ENCODE results near the gene CCNB1. TPM values are rescaled to one million over a fixed set of nuclear protein-coding genes. Genes with fewer than 3 reads are reported as not detected.

Gene CCNB1
- total RNA-seq (2021; ENCODE audit: unreplicated experiment): 262 TPM
- 126 TPM for polyA plus RNA-seq (2012; ENCODE audit: insufficient read length)
- percentile 97 among the genes with signal in this experiment for Bru-seq, nascent RNA
- percentile 98 among the genes with signal in this experiment for BruChase-seq, experiment 1, labeled RNA remaining after a 2-hour chase
- percentile 99 among the genes with signal in this experiment for BruChase-seq, experiment 2, labeled RNA remaining after a 6-hour chase
- long read RNA-seq, transcript CCNB1-201 (9 exons, 2,169 nt): major isoform, 665 of 759 reads
- long read RNA-seq, partial matches to known transcripts: 9 of 759 reads
- long read RNA-seq, other reads (novel, unspliced or antisense): 79 of 759 reads

DNA sequence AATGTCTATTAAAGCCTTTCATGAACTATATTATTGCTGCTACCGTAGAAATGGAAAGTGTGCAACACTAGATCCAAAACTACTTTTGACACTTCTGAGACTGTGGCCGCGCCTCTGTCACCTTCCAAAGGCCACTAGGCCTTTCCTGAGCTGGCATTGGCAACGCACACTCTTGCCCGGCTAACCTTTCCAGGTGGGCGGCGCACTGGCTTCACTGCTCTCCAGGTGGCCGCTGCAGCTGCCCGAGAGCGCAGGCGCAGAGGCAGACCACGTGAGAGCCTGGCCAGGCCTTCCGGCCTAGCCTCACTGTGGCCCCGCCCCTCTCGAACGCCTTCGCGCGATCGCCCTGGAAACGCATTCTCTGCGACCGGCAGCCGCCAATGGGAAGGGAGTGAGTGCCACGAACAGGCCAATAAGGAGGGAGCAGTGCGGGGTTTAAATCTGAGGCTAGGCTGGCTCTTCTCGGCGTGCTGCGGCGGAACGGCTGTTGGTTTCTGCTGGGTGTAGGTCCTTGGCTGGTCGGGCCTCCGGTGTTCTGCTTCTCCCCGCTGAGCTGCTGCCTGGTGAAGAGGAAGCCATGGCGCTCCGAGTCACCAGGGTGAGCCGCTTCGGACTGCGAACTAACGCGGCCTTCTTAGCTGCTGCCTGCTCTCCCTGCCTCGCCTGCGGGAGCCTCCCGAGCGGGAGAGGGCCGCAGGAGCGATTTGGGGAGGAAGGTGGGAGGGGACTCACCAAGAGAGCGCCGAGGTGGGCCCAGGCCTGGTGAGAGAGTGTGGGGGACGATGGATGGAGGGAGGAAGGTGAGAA is at the start of gene CCNB1:
Gene CCNB1, plus strand, starts transcription at position 465 of the 807 bp plus-strand sequence. Its CDS starts 113 bp downstream, at position 578.
- Histone ChIP-seq H3K4me3 (ENCODE audit: low read depth in 2 of 2, low read length in 2 of 2) (peak within 1 kb of the TSS; percentile 92 to 94), H3K9me3 (ENCODE audit: control insufficient read depth, insufficient read depth, low read depth, low read length) (no peaks in the 10 kb centered on the region), H3K27me3 (ENCODE audit: control insufficient read depth, insufficient read depth, low read length) (no peaks in the 10 kb centered on the region), H3K4me1 (ENCODE audit: control insufficient read depth, insufficient read depth, low read length) (peaks cover 20% of the 10 kb centered on the region), H3K36me3 (ENCODE audit: control insufficient read depth, insufficient read depth, low read length) (peaks cover 32% of the 10 kb centered on the region), H3K27ac (ENCODE audit: low read length) (peak within 1 kb of the TSS; percentile 96)
- in situ Hi-C loops (cut with HindIII; ENCODE audit: low pct_unique_long_range_greater_than_20kb, low sequenced_read_pairs): no loop called here
- BruUV-seq (replicated peaks): no TSS peak
- TF ChIP-seq, protein P1, sequence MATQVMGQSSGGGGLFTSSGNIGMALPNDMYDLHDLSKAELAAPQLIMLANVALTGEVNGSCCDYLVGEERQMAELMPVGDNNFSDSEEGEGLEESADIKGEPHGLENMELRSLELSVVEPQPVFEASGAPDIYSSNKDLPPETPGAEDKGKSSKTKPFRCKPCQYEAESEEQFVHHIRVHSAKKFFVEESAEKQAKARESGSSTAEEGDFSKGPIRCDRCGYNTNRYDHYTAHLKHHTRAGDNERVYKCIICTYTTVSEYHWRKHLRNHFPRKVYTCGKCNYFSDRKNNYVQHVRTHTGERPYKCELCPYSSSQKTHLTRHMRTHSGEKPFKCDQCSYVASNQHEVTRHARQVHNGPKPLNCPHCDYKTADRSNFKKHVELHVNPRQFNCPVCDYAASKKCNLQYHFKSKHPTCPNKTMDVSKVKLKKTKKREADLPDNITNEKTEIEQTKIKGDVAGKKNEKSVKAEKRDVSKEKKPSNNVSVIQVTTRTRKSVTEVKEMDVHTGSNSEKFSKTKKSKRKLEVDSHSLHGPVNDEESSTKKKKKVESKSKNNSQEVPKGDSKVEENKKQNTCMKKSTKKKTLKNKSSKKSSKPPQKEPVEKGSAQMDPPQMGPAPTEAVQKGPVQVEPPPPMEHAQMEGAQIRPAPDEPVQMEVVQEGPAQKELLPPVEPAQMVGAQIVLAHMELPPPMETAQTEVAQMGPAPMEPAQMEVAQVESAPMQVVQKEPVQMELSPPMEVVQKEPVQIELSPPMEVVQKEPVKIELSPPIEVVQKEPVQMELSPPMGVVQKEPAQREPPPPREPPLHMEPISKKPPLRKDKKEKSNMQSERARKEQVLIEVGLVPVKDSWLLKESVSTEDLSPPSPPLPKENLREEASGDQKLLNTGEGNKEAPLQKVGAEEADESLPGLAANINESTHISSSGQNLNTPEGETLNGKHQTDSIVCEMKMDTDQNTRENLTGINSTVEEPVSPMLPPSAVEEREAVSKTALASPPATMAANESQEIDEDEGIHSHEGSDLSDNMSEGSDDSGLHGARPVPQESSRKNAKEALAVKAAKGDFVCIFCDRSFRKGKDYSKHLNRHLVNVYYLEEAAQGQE (IDR thresholded peaks at IDR 0.05; ENCODE audit: insufficient read depth in 1 of 2, low read depth in 2 of 2, low read length in 1 of 2): no peak
- TF ChIP-seq, protein P2, sequence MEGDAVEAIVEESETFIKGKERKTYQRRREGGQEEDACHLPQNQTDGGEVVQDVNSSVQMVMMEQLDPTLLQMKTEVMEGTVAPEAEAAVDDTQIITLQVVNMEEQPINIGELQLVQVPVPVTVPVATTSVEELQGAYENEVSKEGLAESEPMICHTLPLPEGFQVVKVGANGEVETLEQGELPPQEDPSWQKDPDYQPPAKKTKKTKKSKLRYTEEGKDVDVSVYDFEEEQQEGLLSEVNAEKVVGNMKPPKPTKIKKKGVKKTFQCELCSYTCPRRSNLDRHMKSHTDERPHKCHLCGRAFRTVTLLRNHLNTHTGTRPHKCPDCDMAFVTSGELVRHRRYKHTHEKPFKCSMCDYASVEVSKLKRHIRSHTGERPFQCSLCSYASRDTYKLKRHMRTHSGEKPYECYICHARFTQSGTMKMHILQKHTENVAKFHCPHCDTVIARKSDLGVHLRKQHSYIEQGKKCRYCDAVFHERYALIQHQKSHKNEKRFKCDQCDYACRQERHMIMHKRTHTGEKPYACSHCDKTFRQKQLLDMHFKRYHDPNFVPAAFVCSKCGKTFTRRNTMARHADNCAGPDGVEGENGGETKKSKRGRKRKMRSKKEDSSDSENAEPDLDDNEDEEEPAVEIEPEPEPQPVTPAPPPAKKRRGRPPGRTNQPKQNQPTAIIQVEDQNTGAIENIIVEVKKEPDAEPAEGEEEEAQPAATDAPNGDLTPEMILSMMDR (IDR thresholded peaks at IDR 0.05): no peak
- TF ChIP-seq SIN3A (IDR thresholded peaks at IDR 0.05; ENCODE audit: borderline replicate concordance, insufficient read depth, low read depth, low read length) (peak; percentile 99), POLR2AphosphoS5 (IDR thresholded peaks at IDR 0.05; ENCODE audit: low read depth, low read length) (peak; percentile 93), TCF7L2 (IDR thresholded peaks at IDR 0.05; ENCODE audit: low read depth, low read length) (no peak)
- intact Hi-C loops (cut with micrococcal nuclease; ENCODE audit: unreplicated experiment): no loop called here
- ChIA-PET POLR2A (interaction anchor here (0.6 to 1.2 kb wide), 3 partner anchors 8 to 41 kb away, joined by 3 to 25 read pairs (median 8); no protein-coding TSS in a partner anchor), CTCF (no interaction called here)
- peak; percentile 90 for DNase-seq (ENCODE audit: low read depth, low spot score)
- ATAC-seq: peak; percentile 99

DNA sequence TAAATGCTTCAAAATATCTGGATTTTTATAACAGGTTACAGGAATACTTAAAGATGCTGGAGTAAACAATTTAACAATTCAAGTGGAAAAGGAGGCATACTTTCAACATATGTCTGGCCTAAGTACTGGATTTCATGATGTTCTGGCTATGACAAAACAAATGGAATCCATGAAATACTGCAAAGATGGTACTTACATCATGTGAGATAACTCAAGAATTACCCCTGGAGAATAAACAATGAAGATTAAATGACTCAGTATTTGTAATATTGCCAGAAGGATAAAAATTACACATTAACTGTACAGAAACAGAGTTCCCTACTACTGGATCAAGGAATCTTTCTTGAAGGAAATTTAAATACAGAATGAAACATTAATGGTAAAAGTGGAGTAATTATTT is 37.5 kb upstream of the CCNB1 start:
- BruUV-seq (replicated peaks): no TSS peak
- H3K4me3 ChIP-seq (ENCODE audit: low read depth in 2 of 2, low read length in 2 of 2): no peak overlapping the region
- H3K9me3 ChIP-seq (ENCODE audit: control insufficient read depth, insufficient read depth, low read depth, low read length): no peaks in the 10 kb centered on the region
- H3K36me3 ChIP-seq (ENCODE audit: control insufficient read depth, insufficient read depth, low read length): peaks cover 23% of the 10 kb centered on the region
- in situ Hi-C loops (cut with HindIII; ENCODE audit: low pct_unique_long_range_greater_than_20kb, low sequenced_read_pairs): no loop called here
- TF ChIP-seq SIN3A (IDR thresholded peaks at IDR 0.05; ENCODE audit: borderline replicate concordance, insufficient read depth, low read depth, low read length): no peak
- TF ChIP-seq POLR2AphosphoS5 (IDR thresholded peaks at IDR 0.05; ENCODE audit: low read depth, low read length): no peak
- TF ChIP-seq, protein P2 (IDR thresholded peaks at IDR 0.05): no peak
- TF ChIP-seq TCF7L2 (IDR thresholded peaks at IDR 0.05; ENCODE audit: low read depth, low read length): no peak
- TF ChIP-seq, protein P1 (IDR thresholded peaks at IDR 0.05; ENCODE audit: insufficient read depth in 1 of 2, low read depth in 2 of 2, low read length in 1 of 2): no peak
- ChIA-PET CTCF (no interaction called here), POLR2A (no interaction called here)
- no peaks in the 10 kb centered on the region; the same call in 1 of the 2 replicates for H3K4me1 ChIP-seq (ENCODE audit: control insufficient read depth, insufficient read depth, low read length)
- H3K27ac ChIP-seq (ENCODE audit: low read length): no peak overlapping the region
- intact Hi-C loops (cut with micrococcal nuclease; ENCODE audit: unreplicated experiment): no loop called here
- no peaks in the 10 kb centered on the region for H3K27me3 ChIP-seq (ENCODE audit: control insufficient read depth, insufficient read depth, low read length)
- ATAC-seq (no peak), DNase-seq (ENCODE audit: low read depth, low spot score) (no peak)
